Breast epithelium (tissue), 3 donors: ENCODE measurements around the gene NMD3.

Source experiments
- CTCF ChIP-seq, 3 donors: fragments of 450-650 bp; IDR thresholded peaks; one replicate each; pipeline ENCODE4 v1.5.1; 2016 to 2017; ENCODE audit warnings: antibody characterized with exemption in 3 of 3, mild to moderate bottlenecking in 3 of 3, moderate library complexity in 3 of 3
- POLR2A ChIP-seq: fragments of 450-650 bp; IDR thresholded peaks from one replicate; pipeline ENCODE4 v1.6.1; 2016; ENCODE audit warnings: antibody characterized with exemption, mild to moderate bottlenecking, moderate library complexity
- POLR2AphosphoS5 ChIP-seq, 3 donors: sonication (generic); formaldehyde crosslinking; IDR thresholded peaks; one replicate each; pipeline ENCODE4 v1.6.1; 2017; ENCODE audit warnings: antibody characterized with exemption in 3 of 3

- TF ChIP-seq CTCF (IDR thresholded peaks at IDR 0.05) (no peak), POLR2A (no peak), POLR2AphosphoS5 (IDR thresholded peaks at IDR 0.05) (no peak)
Measured at GRCh38 chr3:161212906-161213305, 8.2 kb upstream of the NMD3 start.
